Cerebellar nuclear complex (tissue), 1 donor: ENCODE data around the gene MARCKSL1.
"Not testable (repeated sequence)": the region's sequence is repeated elsewhere in the genome, so short reads cannot be mapped to it uniquely, and the experiment has no call there.

Source experiments
- DNase-seq, 2 experiments: peaks; one replicate each; lab custom pipeline; 2025; lab: John Stamatoyannopoulos, UW

The MARCKSL1 gene

GRCh38 chr1:32289256-32289655, 46.8 kb downstream of the MARCKSL1 start:
- no peak for DNase-seq

DNA sequence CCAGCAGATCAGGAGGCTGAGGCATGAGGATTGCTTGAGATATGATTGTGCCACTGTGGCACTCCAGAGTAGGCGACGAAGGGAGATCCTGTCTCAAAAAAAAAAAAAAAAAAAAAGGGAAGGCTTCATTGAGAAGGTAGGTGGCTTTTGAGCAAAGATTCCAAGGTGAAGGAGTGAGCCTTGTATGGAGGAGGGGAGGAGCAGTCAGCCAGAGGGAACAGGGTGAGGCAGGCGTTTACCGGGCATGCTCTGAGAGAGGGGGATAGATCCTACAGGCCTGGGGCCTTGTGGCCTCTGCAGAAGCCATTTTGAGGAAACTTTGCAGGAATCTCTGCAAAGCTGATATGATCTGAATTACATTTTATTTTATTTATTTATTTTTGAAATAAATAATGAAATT, 49.3 kb downstream of the MARCKSL1 start:
- no peak for DNase-seq

DNA sequence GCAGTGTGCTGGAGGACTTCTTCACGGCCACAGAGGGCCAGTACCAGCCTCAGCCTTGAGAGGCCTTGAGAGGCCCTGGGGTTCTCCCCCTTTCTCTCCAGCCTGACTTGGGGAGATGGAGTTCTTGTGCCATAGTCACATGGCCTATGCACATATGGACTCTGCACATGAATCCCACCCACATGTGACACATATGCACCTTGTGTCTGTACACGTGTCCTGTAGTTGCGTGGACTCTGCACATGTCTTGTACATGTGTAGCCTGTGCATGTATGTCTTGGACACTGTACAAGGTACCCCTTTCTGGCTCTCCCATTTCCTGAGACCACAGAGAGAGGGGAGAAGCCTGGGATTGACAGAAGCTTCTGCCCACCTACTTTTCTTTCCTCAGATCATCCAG, 50.4 kb downstream of the MARCKSL1 start:
- DNase-seq, result no peak

- not testable (repeated sequence) for DNase-seq
Measured at GRCh38 chr1:32284777-32285176, 51.3 kb downstream of the MARCKSL1 start.
